Lower lobe of right lung (tissue), 2 donors: ENCODE data around the gene EFHC1. TPM values are rescaled to one million over a fixed set of nuclear protein-coding genes. Genes with fewer than 3 reads are reported as not detected.

Experiments used
- ATAC-seq, 2 donors: fragments of 200-7000 bp; cut with Tn5 transposase; one replicate each; pipeline ENCODE4 v1.9.1; 2020 to 2022; ENCODE audit warnings: mild to moderate bottlenecking in 2 of 2, moderate library complexity in 2 of 2
- DNase-seq: peaks from one replicate; pipeline ENCODE4 v3.0.0-alpha.2; 2020
- H3K27ac ChIP-seq: fragments of 200-600 bp; one replicate; pipeline ENCODE4 v1.8.0; 2022
- H3K27me3 ChIP-seq: fragments of 200-600 bp; one replicate; pipeline ENCODE4 v1.8.0; 2022; ENCODE audit warnings: low read depth
- H3K36me3 ChIP-seq: fragments of 200-600 bp; one replicate; pipeline ENCODE4 v1.8.0; 2022; ENCODE audit warnings: mild to moderate bottlenecking
- H3K4me1 ChIP-seq: fragments of 200-600 bp; one replicate; pipeline ENCODE4 v1.8.0; 2022
- H3K4me3 ChIP-seq: fragments of 200-600 bp; one replicate; pipeline ENCODE4 v1.8.0; 2022; ENCODE audit warnings: mild to moderate bottlenecking
- H3K9me3 ChIP-seq: fragments of 200-600 bp; one replicate; pipeline ENCODE4 v1.8.0; 2022
- CTCF ChIP-seq: fragments of 200-600 bp; IDR thresholded peaks from one replicate; pipeline ENCODE4 v1.8.0; 2022; ENCODE audit warnings: antibody characterized with exemption, mild to moderate bottlenecking
- intact Hi-C: fragments of 100-400 bp; cut with DNase I; formaldehyde crosslinking; loops from one replicate; pipeline ENCODE4 v1.11.0; 2022
- total RNA-seq: library from RNA; stranded (reverse); fragmentation: NEBNext Ultra II Directional; extraction: Animal tissue kit (Norgen Biotek cat#: 25700); gene quantifications from one replicate; pipeline ENCODE4 v1.2.1, GENCODE V29; 2021
- donor health status: DM: no; HTN: yes; CAD: no; lungs with severe emphysema.

Gene EFHC1
- total RNA-seq, 1 donor from 2014 or later = 42.2 TPM

GRCh38 chr6:52572536-52572935 lies 152.4 kb downstream of the EFHC1 start:
- Histone ChIP-seq H3K9me3 (no peaks in the 10 kb centered on the region), H3K36me3 (no peaks in the 10 kb centered on the region), H3K27ac (peak overlapping the region; percentile 20), H3K27me3 (no peaks in the 10 kb centered on the region), H3K4me3 (no peak overlapping the region), H3K4me1 (peaks cover 78% of the 10 kb centered on the region)
- no peak for DNase-seq
- intact Hi-C loops = no loop called here
- ATAC-seq = no peak
- no peak for TF ChIP-seq CTCF

GRCh38 chr6:52573295-52573694 lies 153.2 kb downstream of the EFHC1 start:
- Histone ChIP-seq H3K4me3 (peak overlapping the region; percentile 4), H3K4me1 (peaks cover 78% of the 10 kb centered on the region), H3K36me3 (no peaks in the 10 kb centered on the region), H3K9me3 (no peaks in the 10 kb centered on the region), H3K27me3 (no peaks in the 10 kb centered on the region), H3K27ac (peak overlapping the region; percentile 20)
- TF ChIP-seq CTCF = peak; percentile 10
- no peak for ATAC-seq
- no peak for DNase-seq
- intact Hi-C loops = no loop called here

Other genes with a start within 250 kb of the EFHC1 start
- gene IL17A, start 234.0 kb upstream of the EFHC1 start, total RNA-seq = not detected
- gene IL17F, start 175.8 kb upstream of the EFHC1 start, total RNA-seq = not detected
- 25.6 TPM for gene MCM3, start 135.6 kb upstream of the EFHC1 start, total RNA-seq
- gene PAQR8, start 58.2 kb upstream of the EFHC1 start, total RNA-seq = 6.8 TPM
- 21.9 TPM for gene TRAM2, start 156.7 kb downstream of the EFHC1 start, total RNA-seq